HL-60 (cell line): Measurements from ENCODE around the gene CD80.
"Not testable (repeated sequence)": the region's sequence is repeated elsewhere in the genome, so short reads cannot be mapped to it uniquely, and the experiment has no call there.

Experiments used
- CTCF ChIP-seq: IDR thresholded peaks from one replicate; pipeline ENCODE4 v1.5.1; 2011; ENCODE audit warnings: low read length, control low read depth, inconsistent platforms; ENCODE audit not compliant: insufficient read depth
- POLR2AphosphoS5 ChIP-seq: IDR thresholded peaks from 2 replicates; pipeline ENCODE4 v1.6.1; 2012; ENCODE audit warnings: low read depth
- REST ChIP-seq: IDR thresholded peaks from 2 replicates; pipeline ENCODE4 v1.6.1; 2012; ENCODE audit warnings: low read depth; ENCODE audit not compliant: insufficient replicate concordance
- SPI1 ChIP-seq: IDR thresholded peaks from 2 replicates; pipeline ENCODE4 v1.6.1; 2012; ENCODE audit warnings: low read depth, mild to moderate bottlenecking, borderline replicate concordance

GRCh38 chr3:119552928-119553327, 6.5 kb downstream of the CD80 start:
- TF ChIP-seq CTCF, POLR2AphosphoS5, REST, SPI1: not testable (repeated sequence)
